Natural killer cell (primary cell): ENCODE measurements around the gene CALR3. TPM values are rescaled to one million over a fixed set of nuclear protein-coding genes. Genes with fewer than 3 reads are reported as not detected.

Experiments used
- ATAC-seq, 3 donors: fragments of 150-1000 bp in 2 of 3; fragments of 200-7000 bp in 1 of 3; cut with Tn5 transposase; 1 replicate in 1 of 3; 2 replicates in 2 of 3; pipeline ENCODE4 v1.10.0; 2021; ENCODE audit warnings: mild to moderate bottlenecking in 2 of 3, moderate library complexity in 2 of 3
- DNase-seq, 2 donors: peaks; one replicate each; pipeline versions ENCODE4 v3.0.0 to v3.0.0-alpha.2; 2013 to 2021; ENCODE audit warnings: mixed read lengths in 1 of 2
- H3K27ac ChIP-seq: one replicate; pipeline ENCODE4 v1.5.1; 2013; ENCODE audit warnings: mild to moderate bottlenecking, low read length
- H3K27me3 ChIP-seq: one replicate; pipeline ENCODE4 v1.6.1; 2013; ENCODE audit warnings: low read length; ENCODE audit not compliant: control insufficient read depth, insufficient read depth
- H3K36me3 ChIP-seq: one replicate; pipeline ENCODE4 v1.6.1; 2013; ENCODE audit warnings: low read length; ENCODE audit not compliant: control insufficient read depth, insufficient read depth
- H3K4me1 ChIP-seq: one replicate; pipeline ENCODE4 v1.6.1; 2013; ENCODE audit warnings: low read length; ENCODE audit not compliant: control insufficient read depth, insufficient read depth
- H3K4me3 ChIP-seq: one replicate; pipeline ENCODE4 v1.5.1; 2013; ENCODE audit warnings: low read length
- H3K9me3 ChIP-seq: one replicate; pipeline ENCODE4 v1.6.1; 2013; ENCODE audit warnings: low read length; ENCODE audit not compliant: control insufficient read depth, insufficient read depth
- H3K27ac Mint-ChIP-seq, 2 donors: one replicate each; pipeline ENCODE4 v1.8.0; 2022; ENCODE audit warnings: mild to moderate bottlenecking in 2 of 2, mixed read lengths in 2 of 2, moderate library complexity in 1 of 2
- H3K27me3 Mint-ChIP-seq, 2 donors: one replicate each; pipeline ENCODE4 v1.8.0; 2022; ENCODE audit warnings: low read depth in 2 of 2, mixed read lengths in 2 of 2
- H3K36me3 Mint-ChIP-seq: one replicate; pipeline ENCODE4 v1.8.0; 2022; ENCODE audit warnings: mixed read lengths
- H3K4me1 Mint-ChIP-seq, 2 donors: one replicate each; pipeline ENCODE4 v1.8.0; 2022; ENCODE audit warnings: mixed read lengths in 2 of 2
- H3K4me3 Mint-ChIP-seq: one replicate; pipeline ENCODE4 v1.8.0; 2022; ENCODE audit warnings: mild to moderate bottlenecking, moderate library complexity, mixed read lengths
- H3K9me3 Mint-ChIP-seq, 2 donors: one replicate each; pipeline ENCODE4 v1.8.0; 2022; ENCODE audit warnings: mixed read lengths in 2 of 2
- CTCF ChIP-seq: fragments of 200-600 bp; IDR thresholded peaks from one replicate; pipeline ENCODE4 v1.8.0; 2022; ENCODE audit warnings: antibody characterized with exemption
- WGBS: methylation state at CpG from one replicate; pipeline ENCODE4 v1.1.7; 2013; ENCODE audit warnings: missing lambda C conversion rate; ENCODE audit not compliant: insufficient coverage; 5-methylcytosine and 5-hydroxymethylcytosine counted together
- intact Hi-C: fragments of 100-400 bp; cut with micrococcal nuclease; formaldehyde crosslinking; loops from one replicate; pipeline ENCODE4 v1.14.2; 2022
- total RNA-seq, 4 donors: library from RNA; stranded (reverse); fragments of 120-200 nt in 1 of 4; gene quantifications; one replicate each; pipeline versions ENCODE4 v1.2.3 to v1.2.4, GENCODE V29; 2013 to 2022

The CALR3 gene
- total RNA-seq, 3 donors from 2014 or later (not counting 1 experiment from before 2014, with no cell fraction given): not detected

- intact Hi-C loops: no loop called here
- H3K9me3 Mint-ChIP-seq: no peaks in the 10 kb centered on the region
These were observed 36.7 kb upstream of the CALR3 start for GRCh38 chr19:16532440-16533234.

GRCh38 chr19:16531380-16531669, 35.4 kb upstream of the CALR3 start:
- Mint-ChIP-seq H3K36me3 (no peaks in the 10 kb centered on the region), H3K27me3 (no peaks in the 10 kb centered on the region), H3K4me1 (peaks cover 0 to 13% of the 10 kb centered on the region in 2 donors), H3K27ac (no peak overlapping the region), H3K9me3 (no peaks in the 10 kb centered on the region), H3K4me3 (no peak overlapping the region)
- intact Hi-C loops: no loop called here
- no peaks in the 10 kb centered on the region for H3K9me3 ChIP-seq
- H3K27me3 ChIP-seq: no peaks in the 10 kb centered on the region
- no peaks in the 10 kb centered on the region for H3K4me1 ChIP-seq
- peaks cover 81% of the 10 kb centered on the region for H3K36me3 ChIP-seq
- ATAC-seq: no peak
- 98% methylated on average over 12 of the region's 12 CpGs for WGBS
- no peak overlapping the region for H3K27ac ChIP-seq
- no peak overlapping the region for H3K4me3 ChIP-seq
- DNase-seq: no peak
- TF ChIP-seq CTCF: no peak

More at GRCh38 chr19:16532440-16533234, 36.7 kb upstream of the CALR3 start:
- H3K27ac Mint-ChIP-seq: no peak overlapping the region
- no peaks in the 10 kb centered on the region for H3K27me3 Mint-ChIP-seq
- no peak overlapping the region for H3K4me3 ChIP-seq
- DNase-seq: no peak
- H3K9me3 ChIP-seq: no peaks in the 10 kb centered on the region
- no peaks in the 10 kb centered on the region for H3K36me3 Mint-ChIP-seq
- H3K27ac ChIP-seq: no peak overlapping the region
- no peak for TF ChIP-seq CTCF
- WGBS: 97% methylated on average over 47 of the region's 47 CpGs
- H3K4me1 ChIP-seq: no peaks in the 10 kb centered on the region
- peaks cover 5 to 16% of the 10 kb centered on the region in 2 donors for H3K4me1 Mint-ChIP-seq
- no peak for ATAC-seq
- H3K36me3 ChIP-seq: peaks cover 73% of the 10 kb centered on the region
- H3K4me3 Mint-ChIP-seq: no peak overlapping the region
- no peaks in the 10 kb centered on the region for H3K27me3 ChIP-seq

- H3K36me3 Mint-ChIP-seq: no peaks in the 10 kb centered on the region
- H3K27ac Mint-ChIP-seq: no peak overlapping the region
These were observed 34.8 kb upstream of the CALR3 start for GRCh38 chr19:16530540-16531379.

More at GRCh38 chr19:16530540-16531379, 34.8 kb upstream of the CALR3 start:
- Mint-ChIP-seq H3K4me3 (no peak overlapping the region), H3K4me1 (peaks cover 0 to 8% of the 10 kb centered on the region in 2 donors), H3K27me3 (no peaks in the 10 kb centered on the region), H3K9me3 (no peaks in the 10 kb centered on the region)
- ATAC-seq: no peak
- no peak for TF ChIP-seq CTCF
- 95% methylated on average over 41 of the region's 43 CpGs for WGBS
- Histone ChIP-seq H3K9me3 (no peaks in the 10 kb centered on the region), H3K4me1 (no peaks in the 10 kb centered on the region), H3K4me3 (no peak overlapping the region), H3K27me3 (no peaks in the 10 kb centered on the region), H3K27ac (no peak overlapping the region), H3K36me3 (peaks cover 84% of the 10 kb centered on the region)
- no peak for DNase-seq
- intact Hi-C loops: no loop called here
